Erythroblast (primary cell): Measurements from ENCODE around the gene MIA2.

Experiments used
- DNase-seq, 2 experiments: peaks; one replicate each; lab custom pipeline; 2025; lab: John Stamatoyannopoulos, UW
- GATA1 ChIP-seq: IDR thresholded peaks from 2 replicates; pipeline ENCODE4 v1.6.1; 2011; ENCODE audit warnings: low read depth, mild to moderate bottlenecking, control low read depth, low read length, moderate library complexity
- POLR2A ChIP-seq: IDR thresholded peaks from 2 replicates; pipeline ENCODE4 v1.6.1; 2011; ENCODE audit warnings: mild to moderate bottlenecking, low read length

The MIA2 gene

GRCh38 chr14:39366460-39367386 lies 133.0 kb downstream of the MIA2 start:
- TF ChIP-seq GATA1 (no peak), POLR2A (no peak)
- DNase-seq, result no peak

DNA sequence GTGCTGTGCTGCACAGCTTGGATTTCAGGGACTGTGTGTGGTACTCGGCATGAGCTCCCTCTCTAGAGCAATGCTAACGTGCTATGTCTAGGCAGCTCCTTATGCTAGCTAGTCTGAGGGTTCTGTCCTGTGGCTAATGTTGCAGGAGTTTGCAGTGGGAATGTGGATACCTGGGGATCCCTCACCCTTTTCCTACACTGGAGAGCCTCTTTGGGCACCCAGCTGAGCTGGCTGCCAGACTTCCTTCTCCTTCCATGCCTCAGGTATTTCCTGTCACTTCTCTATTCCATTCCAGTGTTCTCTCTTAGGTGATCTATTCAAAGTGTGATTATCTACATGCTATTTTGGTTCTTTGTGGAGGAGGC lies 133.7 kb downstream of the MIA2 start:
- no peak for TF ChIP-seq POLR2A
- TF ChIP-seq GATA1, result no peak
- DNase-seq, result no peak

DNA sequence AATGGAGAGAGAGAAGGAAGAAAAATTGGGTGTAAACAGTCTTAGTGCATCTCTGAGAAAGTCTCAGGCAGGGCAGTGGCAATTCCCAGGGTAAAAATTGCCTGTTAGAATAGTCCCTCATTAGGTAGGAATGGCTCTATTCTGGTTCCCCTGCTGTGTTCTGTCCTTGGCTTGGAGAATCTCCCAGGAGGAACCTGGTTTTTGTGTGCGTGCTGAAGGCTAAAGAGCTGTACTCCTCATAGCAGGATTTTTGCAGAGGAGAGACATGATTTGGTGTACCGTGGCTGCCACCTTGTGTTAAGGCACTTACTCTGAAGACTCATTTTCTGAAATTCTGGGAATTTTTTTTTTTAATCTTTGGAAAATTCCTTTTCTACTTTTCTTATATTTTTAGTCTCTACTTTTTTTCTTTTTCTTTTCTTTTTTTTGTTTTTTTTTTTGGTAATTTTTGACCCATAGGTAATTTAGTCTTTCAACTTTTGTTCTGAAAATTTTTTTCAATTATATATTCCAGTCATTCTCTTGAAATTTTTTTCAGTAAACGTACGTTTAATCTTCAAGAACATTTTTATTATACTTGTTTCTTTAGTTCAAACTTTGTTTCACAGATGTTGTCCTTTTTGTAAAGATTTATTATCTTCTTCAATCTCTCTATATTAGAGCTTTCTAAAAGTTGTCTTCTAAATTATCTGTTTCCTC lies 134.7 kb downstream of the MIA2 start:
- TF ChIP-seq POLR2A, result no peak
- no peak for TF ChIP-seq GATA1
- peak; percentile 51 to 67 for DNase-seq

GRCh38 chr14:39369029-39369428 lies 135.3 kb downstream of the MIA2 start:
- TF ChIP-seq GATA1, result no peak
- TF ChIP-seq POLR2A, result no peak
- peak in 1 of 2 experiments; percentile 14 for DNase-seq

GRCh38 chr14:39370415-39370814 lies 136.7 kb downstream of the MIA2 start:
- TF ChIP-seq POLR2A, result no peak
- no peak for TF ChIP-seq GATA1
- DNase-seq, result no peak

GRCh38 chr14:39372656-39373055 lies 138.9 kb downstream of the MIA2 start:
- TF ChIP-seq GATA1, result no peak
- no peak for DNase-seq

DNA sequence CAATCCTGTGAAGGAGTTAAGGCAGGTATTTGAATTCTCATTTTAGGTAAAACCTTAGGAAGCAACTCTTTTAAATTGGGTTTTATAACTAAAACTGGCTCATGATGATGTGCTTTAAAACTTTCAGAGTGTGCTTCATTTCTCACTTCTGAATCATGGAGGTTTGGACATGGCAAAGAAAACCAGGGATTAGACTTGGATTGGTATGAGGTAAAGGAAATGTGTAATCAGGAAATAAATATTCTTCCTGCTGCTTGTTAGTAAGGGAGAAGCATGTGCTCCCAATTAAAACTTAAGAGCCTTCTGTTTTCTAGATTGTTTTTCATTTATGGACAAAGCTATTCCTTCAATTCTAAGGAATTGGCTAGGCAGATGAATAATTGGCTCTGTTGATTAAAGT lies 141.1 kb downstream of the MIA2 start:
- no peak for TF ChIP-seq GATA1
- no peak for TF ChIP-seq POLR2A

GRCh38 chr14:39376667-39377403 lies 143.1 kb downstream of the MIA2 start:
- TF ChIP-seq POLR2A (no peak), GATA1 (no peak)
- DNase-seq, result no peak

More for the DNA sequence above, 141.1 kb downstream of the MIA2 start:
- no peak for DNase-seq

- TF ChIP-seq GATA1 (no peak), POLR2A (no peak)
- no peak for DNase-seq
Observed at GRCh38 chr14:39381366-39381765, 147.7 kb downstream of the MIA2 start.

GRCh38 chr14:39382463-39382862 lies 148.7 kb downstream of the MIA2 start:
- TF ChIP-seq POLR2A (no peak), GATA1 (no peak)

GRCh38 chr14:39383026-39383660 lies 149.4 kb downstream of the MIA2 start:
- TF ChIP-seq POLR2A, result no peak
- TF ChIP-seq GATA1, result no peak
- no peak for DNase-seq

More at GRCh38 chr14:39382463-39382862, 148.7 kb downstream of the MIA2 start:
- DNase-seq, result no peak

GRCh38 chr14:39383741-39384140 lies 150.0 kb downstream of the MIA2 start:
- DNase-seq, result no peak
- TF ChIP-seq POLR2A (no peak), GATA1 (no peak)

DNA sequence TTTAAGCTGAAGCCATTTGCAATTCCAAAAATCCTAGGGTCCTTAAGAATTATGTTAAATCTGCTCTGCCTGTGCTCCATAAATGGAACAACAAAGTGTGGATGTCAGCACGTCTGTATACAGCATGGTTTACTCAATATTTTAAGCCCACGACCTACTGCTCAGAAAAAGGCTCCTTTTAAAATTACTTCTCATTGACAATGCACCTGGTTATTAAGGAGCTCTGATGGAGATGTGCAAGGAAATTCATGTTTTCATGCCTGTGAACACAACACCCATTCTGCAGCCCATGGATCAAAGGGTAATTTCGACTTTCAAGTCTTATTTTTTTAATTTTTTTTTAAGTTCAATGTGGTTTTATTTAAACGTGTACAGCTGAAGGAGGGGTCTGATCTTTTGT lies 150.5 kb downstream of the MIA2 start:
- TF ChIP-seq POLR2A (no peak), GATA1 (no peak)
- no peak for DNase-seq
